ENCODE data around the gene TTC23.
"Not testable (repeated sequence)": the region's sequence is repeated elsewhere in the genome, so short reads cannot be mapped to it uniquely, and the experiment has no call there.

The TTC23 gene

DNA sequence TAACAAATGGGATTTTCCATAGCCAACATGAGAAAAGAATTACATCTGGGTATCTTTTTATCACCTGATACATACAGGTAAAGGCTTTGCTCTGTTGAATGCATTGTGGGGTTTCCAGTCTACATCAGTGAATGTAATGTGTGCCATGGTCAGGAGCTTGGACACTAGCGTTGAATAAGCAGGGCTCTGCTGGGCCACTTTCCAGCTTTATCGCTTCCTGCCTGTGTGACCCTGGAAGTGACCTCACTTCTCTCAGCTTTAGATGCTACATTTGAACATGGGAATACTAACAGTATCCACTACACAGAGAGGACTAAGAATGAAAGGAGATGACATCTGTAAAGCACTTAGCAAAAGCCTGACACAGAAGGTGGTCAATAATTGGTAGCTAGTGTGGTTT, 40.1 kb downstream of the TTC23 start:
- no peak for DNase-seq (ENCODE audit: low read depth, low spot score)
- in situ Hi-C loops (cut with HindIII; ENCODE audit: low sequenced_read_pairs), result no loop called here
- TF ChIP-seq, protein P1, sequence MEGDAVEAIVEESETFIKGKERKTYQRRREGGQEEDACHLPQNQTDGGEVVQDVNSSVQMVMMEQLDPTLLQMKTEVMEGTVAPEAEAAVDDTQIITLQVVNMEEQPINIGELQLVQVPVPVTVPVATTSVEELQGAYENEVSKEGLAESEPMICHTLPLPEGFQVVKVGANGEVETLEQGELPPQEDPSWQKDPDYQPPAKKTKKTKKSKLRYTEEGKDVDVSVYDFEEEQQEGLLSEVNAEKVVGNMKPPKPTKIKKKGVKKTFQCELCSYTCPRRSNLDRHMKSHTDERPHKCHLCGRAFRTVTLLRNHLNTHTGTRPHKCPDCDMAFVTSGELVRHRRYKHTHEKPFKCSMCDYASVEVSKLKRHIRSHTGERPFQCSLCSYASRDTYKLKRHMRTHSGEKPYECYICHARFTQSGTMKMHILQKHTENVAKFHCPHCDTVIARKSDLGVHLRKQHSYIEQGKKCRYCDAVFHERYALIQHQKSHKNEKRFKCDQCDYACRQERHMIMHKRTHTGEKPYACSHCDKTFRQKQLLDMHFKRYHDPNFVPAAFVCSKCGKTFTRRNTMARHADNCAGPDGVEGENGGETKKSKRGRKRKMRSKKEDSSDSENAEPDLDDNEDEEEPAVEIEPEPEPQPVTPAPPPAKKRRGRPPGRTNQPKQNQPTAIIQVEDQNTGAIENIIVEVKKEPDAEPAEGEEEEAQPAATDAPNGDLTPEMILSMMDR (IDR thresholded peaks at IDR 0.05; ENCODE audit: low read depth, low read length), result no peak
- no peak overlapping the region for H3K4me3 ChIP-seq (ENCODE audit: low read depth, low read length)

DNA sequence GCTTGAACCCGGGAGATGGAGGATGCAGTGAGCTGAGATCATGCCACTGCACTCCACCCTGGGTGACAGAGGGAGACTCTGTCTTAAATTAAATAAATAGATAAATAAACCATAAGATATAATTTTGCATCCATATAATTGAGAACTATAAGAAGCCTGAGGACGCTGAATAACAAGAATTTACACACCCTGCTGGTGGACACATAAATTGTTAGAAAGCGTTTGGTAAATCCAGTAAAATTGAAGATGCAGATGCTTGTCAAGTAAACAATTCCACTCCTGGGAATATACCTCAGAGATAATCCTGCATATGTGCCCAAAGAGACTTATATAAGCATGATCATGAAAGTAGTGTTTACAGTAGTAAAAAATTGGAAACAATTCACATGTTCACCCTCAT, 41.7 kb downstream of the TTC23 start:
- in situ Hi-C loops (cut with HindIII; ENCODE audit: low sequenced_read_pairs), result no loop called here
- no peak for DNase-seq (ENCODE audit: low read depth, low spot score)
- TF ChIP-seq, protein P1 (IDR thresholded peaks at IDR 0.05; ENCODE audit: low read depth, low read length), result no peak
- H3K4me3 ChIP-seq (ENCODE audit: low read depth, low read length), result no peak overlapping the region

DNA sequence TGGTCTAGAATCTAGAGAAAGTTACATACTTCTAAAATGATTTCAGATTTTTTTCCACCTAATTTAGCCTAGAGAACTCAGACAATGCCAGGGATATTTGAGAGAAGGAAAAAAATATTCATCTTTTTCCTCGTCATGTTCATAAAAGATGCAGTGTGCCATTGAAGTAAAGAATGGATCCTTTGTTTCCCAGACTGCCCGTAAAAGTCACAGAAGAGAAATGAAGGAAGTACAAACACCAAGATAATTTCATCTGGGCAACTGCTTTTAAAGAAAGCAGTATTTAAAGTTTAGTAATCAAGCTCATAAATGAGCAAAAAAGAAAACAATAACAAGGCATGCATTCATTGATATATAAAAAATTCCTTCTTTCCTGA, 47.2 kb downstream of the TTC23 start:
- no peak overlapping the region for H3K4me3 ChIP-seq (ENCODE audit: low read depth, low read length)
- no peak for DNase-seq (ENCODE audit: low read depth, low spot score)
- TF ChIP-seq, protein P1 (IDR thresholded peaks at IDR 0.05; ENCODE audit: low read depth, low read length), result no peak
- in situ Hi-C loops (cut with HindIII; ENCODE audit: low sequenced_read_pairs), result no loop called here

- H3K4me3 ChIP-seq (ENCODE audit: low read depth, low read length), result no peak overlapping the region
- TF ChIP-seq, protein P1 (IDR thresholded peaks at IDR 0.05; ENCODE audit: low read depth, low read length), result no peak
- DNase-seq (ENCODE audit: low read depth, low spot score), result no peak
- in situ Hi-C loops (cut with HindIII; ENCODE audit: low sequenced_read_pairs), result no loop called here
Observed at GRCh38 chr15:99201408-99202175, 47.8 kb downstream of the TTC23 start.

GRCh38 chr15:99197856-99198255, 51.5 kb downstream of the TTC23 start:
- H3K4me3 ChIP-seq (ENCODE audit: low read depth, low read length), result no peak overlapping the region
- in situ Hi-C loops (cut with HindIII; ENCODE audit: low sequenced_read_pairs), result no loop called here
- TF ChIP-seq, protein P1 (IDR thresholded peaks at IDR 0.05; ENCODE audit: low read depth, low read length), result no peak
- DNase-seq (ENCODE audit: low read depth, low spot score), result no peak

GRCh38 chr15:99192181-99192580, 57.2 kb downstream of the TTC23 start:
- in situ Hi-C loops (cut with HindIII; ENCODE audit: low sequenced_read_pairs); H3K4me3 ChIP-seq (ENCODE audit: low read depth, low read length); DNase-seq (ENCODE audit: low read depth, low spot score): not testable (repeated sequence)

GRCh38 chr15:99187936-99188335, 61.4 kb downstream of the TTC23 start:
- no peak overlapping the region for H3K4me3 ChIP-seq (ENCODE audit: low read depth, low read length)
- in situ Hi-C loops (cut with HindIII; ENCODE audit: low sequenced_read_pairs), result no loop called here
- TF ChIP-seq, protein P1 (IDR thresholded peaks at IDR 0.05; ENCODE audit: low read depth, low read length), result no peak
- DNase-seq (ENCODE audit: low read depth, low spot score), result no peak

All from astrocyte of the spinal cord (primary cell).